Jurkat, Clone E6-1 (cell line): ENCODE measurements around the gene SLC1A7.

ENCODE experiments used
- DNase-seq: peaks from one replicate; pipeline ENCODE4 v3.0.0-alpha.2; 2011; ENCODE audit warnings: low read depth, low spot score
- H3K4me3 ChIP-seq: 2 replicates; pipeline ENCODE4 v1.5.1; 2011; ENCODE audit warnings: mild to moderate bottlenecking, low read length, control low read depth, moderate library complexity

The SLC1A7 gene

GRCh38 chr1:53165408-53165961 is 23.0 kb upstream of the SLC1A7 start:
- no peak overlapping the region for H3K4me3 ChIP-seq
- no peak for DNase-seq

- H3K4me3 ChIP-seq = no peak overlapping the region
- no peak for DNase-seq
Observed at GRCh38 chr1:53163291-53163768, 20.9 kb upstream of the SLC1A7 start.

GRCh38 chr1:53162621-53163020 is 20.2 kb upstream of the SLC1A7 start:
- H3K4me3 ChIP-seq = no peak overlapping the region
- no peak for DNase-seq

GRCh38 chr1:53160924-53161378 is 18.5 kb upstream of the SLC1A7 start:
- no peak overlapping the region for H3K4me3 ChIP-seq
- DNase-seq = no peak

DNA sequence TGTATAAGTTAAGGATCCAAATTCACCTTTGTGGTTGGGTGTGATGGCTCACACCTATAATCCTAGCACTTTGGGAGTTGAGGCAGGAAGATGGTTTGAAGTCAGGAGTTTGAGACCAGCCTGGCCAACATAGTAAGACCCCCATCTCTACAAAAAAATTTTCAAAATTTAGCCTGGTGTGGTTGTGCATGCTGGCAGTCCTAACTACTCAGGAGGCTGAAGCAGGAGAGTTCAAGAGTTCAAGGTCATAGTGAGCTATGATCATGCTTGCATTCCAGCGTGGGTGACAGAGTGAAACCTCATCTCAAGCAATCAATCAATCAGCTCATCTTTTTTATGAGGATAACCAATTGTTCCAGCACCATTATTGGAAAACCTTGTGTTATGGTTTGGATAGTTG is 16.5 kb upstream of the SLC1A7 start:
- no peak overlapping the region for H3K4me3 ChIP-seq
- DNase-seq = no peak

GRCh38 chr1:53156783-53157182 is 14.3 kb upstream of the SLC1A7 start:
- H3K4me3 ChIP-seq = no peak overlapping the region
- no peak for DNase-seq

- no peak for DNase-seq
- H3K4me3 ChIP-seq = no peak overlapping the region
Observed at GRCh38 chr1:53155945-53156344, 13.5 kb upstream of the SLC1A7 start.

GRCh38 chr1:53155534-53155933 is 13.1 kb upstream of the SLC1A7 start:
- DNase-seq = no peak
- no peak overlapping the region for H3K4me3 ChIP-seq

DNA sequence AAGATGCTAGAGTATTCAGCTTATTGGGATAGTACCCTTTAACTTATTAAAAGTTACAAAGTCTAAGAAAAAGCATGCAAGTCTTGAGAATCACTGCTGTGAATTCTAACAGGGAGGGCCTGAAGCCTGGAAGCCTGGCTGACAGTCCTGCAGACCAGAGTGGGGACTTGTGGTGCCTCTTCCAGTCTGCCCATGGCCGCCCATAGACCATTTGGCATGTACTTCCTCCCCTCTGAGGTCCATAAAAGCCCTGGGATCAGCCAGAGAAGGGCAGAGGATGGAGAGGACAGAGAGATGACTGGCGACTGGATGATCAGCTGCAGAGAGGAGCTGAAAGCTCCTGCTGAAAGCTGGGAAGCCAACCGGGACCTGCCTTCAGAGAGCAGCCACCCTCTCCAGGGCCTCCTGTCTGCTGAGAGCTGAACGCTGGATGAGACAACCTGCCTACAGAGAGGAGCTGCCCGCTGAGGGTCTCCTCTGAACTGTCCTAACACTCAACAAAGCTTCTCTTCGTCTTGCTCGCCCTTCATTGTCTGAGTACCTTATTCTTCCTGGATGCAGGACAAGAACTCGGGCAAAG is 12.5 kb upstream of the SLC1A7 start:
- H3K4me3 ChIP-seq = no peak overlapping the region
- DNase-seq = no peak

- H3K4me3 ChIP-seq = no peak overlapping the region
- DNase-seq = no peak
Observed at GRCh38 chr1:53153752-53154151, 11.3 kb upstream of the SLC1A7 start.

- DNase-seq = no peak
- H3K4me3 ChIP-seq = no peak overlapping the region
Observed at GRCh38 chr1:53148123-53148522, 5.7 kb upstream of the SLC1A7 start.

GRCh38 chr1:53147174-53147573 is 4.7 kb upstream of the SLC1A7 start:
- no peak for DNase-seq

DNA sequence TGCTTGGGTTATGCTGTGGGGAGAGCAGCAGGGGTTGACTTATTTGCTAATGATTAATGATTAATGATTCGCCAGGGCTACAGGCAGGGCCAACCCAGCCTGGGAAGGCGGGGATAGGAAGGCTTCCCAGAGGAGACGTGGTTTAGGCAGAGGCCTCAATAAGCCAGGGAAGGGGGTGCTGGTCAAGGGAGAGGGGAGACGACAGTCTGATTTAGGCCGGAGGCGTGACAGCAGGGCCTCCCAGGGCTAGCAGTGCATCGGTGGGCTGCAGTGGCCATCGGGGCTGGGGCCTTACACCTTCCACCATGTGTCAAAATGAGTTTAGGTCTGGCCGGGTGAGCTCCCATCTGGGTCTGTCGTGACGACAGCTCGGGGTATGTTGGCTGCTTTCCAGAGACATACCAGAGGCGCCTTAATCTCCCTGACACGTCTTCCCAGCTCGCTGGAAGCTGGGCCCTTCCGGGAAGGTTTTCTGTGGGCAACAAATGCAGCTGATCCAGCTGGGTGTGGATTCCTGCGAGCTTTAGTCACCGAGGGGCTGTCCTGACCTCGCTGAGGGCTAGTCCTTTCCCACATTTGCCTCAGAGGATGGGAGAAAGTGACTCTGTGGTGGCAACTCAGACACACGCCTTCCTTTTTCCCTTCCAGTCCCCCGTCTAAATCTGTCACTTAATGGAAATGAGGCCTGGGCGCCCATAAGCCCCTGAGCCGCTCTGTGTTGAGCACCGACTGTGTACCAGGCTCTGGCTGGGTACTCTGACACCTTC is 3.7 kb upstream of the SLC1A7 start:
- H3K4me3 ChIP-seq = no peak overlapping the region

More at GRCh38 chr1:53147174-53147573, 4.7 kb upstream of the SLC1A7 start:
- no peak overlapping the region for H3K4me3 ChIP-seq

DNA sequence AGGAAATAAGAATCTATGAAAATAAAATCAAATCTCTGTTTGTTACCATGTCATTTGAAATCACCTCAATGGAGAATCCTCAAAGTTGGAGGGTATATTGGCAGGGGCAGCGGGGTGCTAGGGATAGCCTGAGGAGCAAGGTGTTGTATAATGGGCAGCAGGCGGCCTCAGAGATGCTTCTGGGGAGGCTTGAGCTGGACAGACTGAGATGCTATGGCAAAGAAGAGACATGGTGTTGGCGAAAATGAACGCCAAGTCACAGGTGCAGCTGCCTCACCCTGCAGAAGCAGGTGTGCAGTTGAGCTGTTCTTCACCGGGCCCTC is 3.1 kb upstream of the SLC1A7 start:
- H3K4me3 ChIP-seq = no peak overlapping the region
- DNase-seq = no peak

More for the DNA sequence above, 3.7 kb upstream of the SLC1A7 start:
- DNase-seq = no peak

- DNase-seq = no peak
- no peak overlapping the region for H3K4me3 ChIP-seq
Observed at GRCh38 chr1:53145051-53145600, 2.7 kb upstream of the SLC1A7 start.

DNA sequence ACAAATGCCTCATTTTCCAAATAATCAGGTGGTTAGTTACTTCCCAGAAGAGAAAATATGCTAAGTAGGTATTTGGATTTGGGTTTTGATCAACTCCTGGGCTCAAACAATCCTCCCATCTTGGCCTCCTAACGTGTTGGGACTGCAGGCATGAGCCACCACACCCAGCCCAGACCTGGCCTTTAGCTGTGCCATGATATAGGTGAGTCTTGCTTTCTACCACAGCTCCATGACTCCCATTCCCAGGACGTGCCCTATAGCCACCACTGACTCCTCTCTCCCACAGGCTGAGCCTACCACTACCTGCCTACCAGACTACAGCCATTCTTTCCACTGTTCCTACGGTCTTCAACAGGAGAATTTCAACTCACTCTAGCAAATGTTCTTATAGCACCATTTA is 1.8 kb upstream of the SLC1A7 start:
- H3K4me3 ChIP-seq = no peak overlapping the region
- DNase-seq = no peak

- no peak for DNase-seq
- H3K4me3 ChIP-seq = no peak overlapping the region
Observed at GRCh38 chr1:53143527-53143926, 1.1 kb upstream of the SLC1A7 start.

GRCh38 chr1:53141487-53142055 is 867 bp downstream of the SLC1A7 start:
- no peak for DNase-seq
- no peak overlapping the region for H3K4me3 ChIP-seq

DNA sequence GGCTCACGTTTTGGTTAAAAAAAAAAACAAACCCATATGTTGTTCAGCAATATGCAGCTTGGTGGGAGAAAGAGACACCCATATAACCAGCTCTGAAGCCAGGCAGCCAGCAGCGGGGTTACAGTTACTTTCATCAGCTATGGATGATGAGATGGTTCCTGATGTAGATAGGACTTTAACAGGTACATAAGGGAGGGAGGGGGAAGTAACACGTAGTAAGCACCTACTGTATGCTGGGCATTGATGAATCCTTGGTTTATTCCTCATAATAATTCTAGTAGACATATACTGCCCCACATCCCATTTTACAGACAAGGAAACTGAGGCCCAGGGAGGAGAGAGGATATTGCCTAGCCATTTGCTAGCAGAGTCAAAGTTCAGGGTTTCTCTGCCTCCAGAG is 2.0 kb downstream of the SLC1A7 start:
- no peak for DNase-seq
- H3K4me3 ChIP-seq = no peak overlapping the region

DNA sequence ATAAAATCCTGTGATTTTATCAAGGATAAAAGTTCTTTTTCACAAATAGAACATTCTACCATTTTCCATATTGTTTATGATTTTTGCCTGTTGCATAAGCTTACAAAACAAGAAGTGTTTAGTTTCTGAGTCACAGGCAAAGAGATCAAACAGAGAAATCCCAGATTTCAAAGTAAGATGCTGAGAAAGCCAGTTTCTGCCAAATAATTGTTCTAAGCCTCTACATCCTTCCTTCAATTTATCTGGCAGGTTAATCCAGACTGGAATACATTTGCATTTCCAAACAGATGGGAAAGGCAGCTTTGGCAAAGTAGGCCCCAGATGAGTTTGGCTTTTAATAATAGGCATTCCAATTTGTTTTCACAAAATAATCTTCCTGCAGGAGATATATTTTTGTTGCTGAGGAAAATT is 2.5 kb downstream of the SLC1A7 start:
- no peak for DNase-seq
- H3K4me3 ChIP-seq = no peak overlapping the region
